NK-92 treated with Interleukin-12 subunit alpha and Interleukin-12 subunit beta, amount 100 ng/mL, for 24 hours (cell line): ENCODE data around the gene SLC25A26.

Experiments used
- DNase-seq: peaks from one replicate; lab custom pipeline; 2025; lab: John Stamatoyannopoulos, UW

SLC25A26 gene

DNA sequence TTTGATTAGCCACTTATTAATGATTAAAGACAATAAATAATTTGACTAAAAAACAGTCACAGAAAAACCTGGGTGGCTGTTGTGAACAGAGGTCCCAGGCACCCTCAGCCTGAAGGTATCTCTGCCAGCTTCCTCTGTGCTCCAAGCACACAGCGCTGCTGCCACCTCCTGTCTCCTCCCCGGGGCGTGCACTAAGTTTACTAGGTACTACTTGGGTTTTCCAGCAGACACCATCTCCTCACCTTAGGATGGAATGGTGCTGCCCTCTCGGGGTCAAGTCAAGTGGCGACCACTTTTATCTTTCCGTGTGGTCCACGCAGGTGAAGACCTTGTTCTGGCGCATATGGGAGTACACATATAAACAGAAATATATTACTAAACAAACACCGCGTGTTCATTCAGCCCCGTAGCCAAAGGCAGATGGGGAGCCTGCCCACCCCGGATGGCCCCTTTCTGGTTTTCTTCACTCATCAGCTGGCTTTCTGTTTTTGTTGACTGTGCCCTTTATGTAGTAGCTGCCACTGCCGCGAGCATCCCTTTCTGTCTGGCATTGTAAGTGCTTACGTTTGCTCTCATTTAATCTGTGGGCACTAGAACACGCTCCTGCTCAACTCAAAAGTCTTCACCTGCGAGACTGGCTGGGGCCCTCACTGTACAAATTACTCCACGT, 152.0 kb downstream of the SLC25A26 start:
- DNase-seq: no peak

DNA sequence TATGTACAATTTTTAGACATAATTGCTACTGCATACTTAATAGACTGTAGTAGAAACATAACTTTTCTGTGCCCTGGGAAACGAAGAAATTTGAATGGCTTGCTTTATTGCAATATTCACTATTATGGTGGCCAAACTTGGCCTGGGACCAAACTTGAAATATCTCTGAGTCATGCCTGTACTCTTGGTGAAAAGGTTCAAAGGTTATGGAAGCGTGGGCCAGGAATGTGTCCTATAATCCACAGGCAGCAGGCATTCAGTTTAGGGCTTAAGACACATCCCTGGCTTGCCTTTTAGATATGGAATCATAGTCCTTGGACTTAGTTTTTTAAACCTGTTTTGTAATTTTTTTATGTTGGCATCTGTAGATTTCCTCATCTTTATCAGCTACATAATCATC, 155.8 kb downstream of the SLC25A26 start:
- DNase-seq: no peak

DNA sequence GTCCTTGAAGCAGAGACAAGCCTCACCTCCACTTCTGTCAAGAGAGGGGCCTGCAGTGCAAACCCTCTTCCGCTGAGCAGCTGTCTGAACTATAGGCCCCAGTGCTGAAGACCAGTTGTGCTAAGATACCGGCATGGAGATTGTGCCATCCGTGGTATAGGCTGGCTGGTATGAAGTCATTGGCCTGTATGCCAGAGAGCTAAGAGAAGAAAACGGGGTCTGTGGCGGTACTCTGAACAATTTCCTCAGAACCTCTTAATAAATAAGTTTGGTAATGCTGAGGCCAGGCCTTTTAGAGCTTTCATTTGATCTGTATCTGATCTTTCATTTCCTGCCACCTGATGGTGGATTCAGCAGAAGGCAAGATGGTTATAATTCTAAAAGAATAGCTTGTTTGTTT, 157.0 kb downstream of the SLC25A26 start:
- no peak for DNase-seq

DNA sequence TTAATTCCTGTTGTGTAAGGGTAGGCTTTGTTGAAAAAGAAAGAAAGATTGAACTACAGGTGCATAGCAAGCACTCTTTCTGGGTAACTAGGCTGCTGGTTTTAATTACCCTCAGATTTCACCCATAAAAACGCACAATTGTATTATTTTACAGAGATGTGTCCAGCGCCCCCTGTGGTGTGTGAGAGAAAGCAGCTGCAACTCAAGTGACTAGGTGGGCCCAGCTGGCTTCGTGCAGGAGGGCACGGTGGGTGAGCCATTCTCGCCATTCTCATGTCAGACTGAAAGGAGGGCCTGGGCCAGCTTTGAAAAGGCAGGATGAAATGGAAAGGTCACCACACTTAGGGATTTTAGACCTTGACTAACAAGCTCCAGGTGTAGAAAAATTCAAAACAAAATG, 157.5 kb downstream of the SLC25A26 start:
- DNase-seq: no peak

DNA sequence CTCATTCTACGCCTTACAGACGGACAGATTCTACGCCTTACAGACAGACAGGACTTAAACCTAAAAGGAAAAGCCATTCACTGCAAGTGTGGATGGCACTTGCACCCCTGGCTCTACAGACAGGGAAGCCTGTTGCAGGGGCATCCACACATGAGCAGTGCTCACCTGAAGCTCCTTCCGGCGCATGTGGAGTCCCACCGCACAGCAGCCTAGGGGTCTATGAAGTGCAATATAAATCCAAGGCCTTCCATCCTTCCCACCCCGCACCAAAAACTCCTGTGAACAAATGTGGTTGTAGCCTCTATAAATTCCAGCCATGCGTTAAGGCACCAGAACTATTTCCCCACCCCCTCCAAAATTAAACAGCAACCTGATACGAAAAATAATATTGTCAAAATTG, 158.8 kb downstream of the SLC25A26 start:
- DNase-seq: no peak

DNA sequence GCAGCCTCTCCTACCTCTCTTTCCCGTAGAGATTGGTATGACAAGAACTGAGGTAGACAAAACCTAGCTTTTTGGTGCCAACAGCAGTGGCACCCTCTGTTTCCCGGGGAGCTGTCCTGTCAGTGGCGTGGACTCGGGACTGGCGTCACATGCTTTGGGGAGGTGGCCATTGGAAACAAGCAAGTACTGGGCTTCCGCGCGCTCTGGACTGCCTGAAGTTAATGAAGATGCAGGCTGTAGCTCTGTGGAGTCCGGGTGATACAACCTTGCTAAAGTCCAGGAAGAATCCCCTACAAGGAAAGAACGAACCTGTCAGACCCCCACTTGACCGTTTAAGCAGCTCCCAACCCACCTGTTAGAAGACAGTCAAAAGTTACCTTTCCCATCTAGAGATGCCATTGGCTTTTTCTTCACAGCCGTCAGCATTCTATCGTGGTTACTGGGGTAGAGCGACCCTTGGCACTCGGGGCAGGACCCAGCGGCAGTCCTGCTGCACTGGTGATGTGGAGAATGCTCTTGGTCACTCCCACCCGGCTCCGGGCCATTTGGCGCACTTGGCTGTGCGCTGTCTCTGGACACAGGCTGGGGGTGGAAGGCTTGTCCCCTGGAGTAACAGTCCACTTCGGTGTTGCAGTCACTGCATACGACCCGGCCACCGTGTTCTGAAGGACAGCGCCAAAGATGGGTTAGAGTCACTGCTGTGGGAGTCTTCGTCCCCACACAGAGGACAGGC, 159.6 kb downstream of the SLC25A26 start:
- no peak for DNase-seq

DNA sequence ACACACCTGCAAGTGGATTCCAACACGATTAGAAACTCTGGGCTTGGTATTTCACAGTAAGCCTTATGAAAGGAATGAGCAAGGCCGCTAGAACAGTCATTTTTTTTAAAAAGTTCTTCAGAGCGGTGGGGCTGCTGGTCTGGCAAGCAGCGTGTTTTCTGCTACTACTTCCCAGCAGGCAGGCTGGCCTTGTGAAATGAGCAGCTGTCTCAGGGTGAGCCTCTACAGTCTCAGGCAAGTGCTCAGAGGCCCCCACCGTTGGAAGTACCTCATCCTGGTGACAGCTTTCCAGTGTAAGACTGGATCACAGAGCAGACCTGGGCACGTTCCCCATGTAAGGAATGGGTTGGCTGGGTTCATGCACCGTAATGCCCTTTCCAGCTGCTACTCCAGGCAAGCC, 160.8 kb downstream of the SLC25A26 start:
- DNase-seq: no peak

DNA sequence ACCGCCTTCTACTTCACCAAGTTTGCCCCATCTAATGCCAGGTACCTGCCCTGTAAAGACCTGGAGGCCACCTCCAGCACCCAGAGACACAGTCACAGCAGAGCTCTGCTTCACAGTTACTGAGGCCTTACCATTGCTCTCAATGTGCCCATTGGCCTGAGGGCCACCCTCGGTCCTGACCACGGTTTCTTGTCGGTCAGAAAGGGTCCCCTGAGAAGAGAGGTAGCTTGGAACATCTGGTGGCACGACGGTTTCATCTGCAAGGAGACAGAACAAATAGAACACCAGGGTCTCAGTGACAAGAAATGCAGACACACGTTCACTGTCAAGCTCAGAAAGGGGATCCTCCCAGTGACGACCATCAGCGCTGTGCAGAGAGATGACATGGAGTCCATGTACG, 161.3 kb downstream of the SLC25A26 start:
- no peak for DNase-seq

DNA sequence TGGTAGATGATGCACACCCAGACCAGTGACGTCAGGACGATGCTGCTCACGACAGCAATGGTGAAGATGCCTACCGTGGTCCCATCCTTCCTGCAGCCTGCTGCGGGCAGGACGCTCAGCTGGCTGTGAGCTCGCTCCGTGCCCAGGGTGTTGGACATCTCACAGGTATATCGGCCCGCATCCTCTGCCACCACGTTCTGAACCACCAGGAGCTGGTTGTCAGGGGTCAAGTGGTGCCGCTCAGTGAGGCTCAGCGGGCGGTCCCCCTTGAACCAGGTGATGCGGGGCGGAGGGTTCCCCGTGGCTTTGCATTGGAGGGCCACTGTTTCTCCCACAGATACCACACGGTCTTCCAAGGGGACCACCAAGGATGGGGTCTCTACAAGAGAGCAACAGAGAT, 162.2 kb downstream of the SLC25A26 start:
- DNase-seq: no peak

DNA sequence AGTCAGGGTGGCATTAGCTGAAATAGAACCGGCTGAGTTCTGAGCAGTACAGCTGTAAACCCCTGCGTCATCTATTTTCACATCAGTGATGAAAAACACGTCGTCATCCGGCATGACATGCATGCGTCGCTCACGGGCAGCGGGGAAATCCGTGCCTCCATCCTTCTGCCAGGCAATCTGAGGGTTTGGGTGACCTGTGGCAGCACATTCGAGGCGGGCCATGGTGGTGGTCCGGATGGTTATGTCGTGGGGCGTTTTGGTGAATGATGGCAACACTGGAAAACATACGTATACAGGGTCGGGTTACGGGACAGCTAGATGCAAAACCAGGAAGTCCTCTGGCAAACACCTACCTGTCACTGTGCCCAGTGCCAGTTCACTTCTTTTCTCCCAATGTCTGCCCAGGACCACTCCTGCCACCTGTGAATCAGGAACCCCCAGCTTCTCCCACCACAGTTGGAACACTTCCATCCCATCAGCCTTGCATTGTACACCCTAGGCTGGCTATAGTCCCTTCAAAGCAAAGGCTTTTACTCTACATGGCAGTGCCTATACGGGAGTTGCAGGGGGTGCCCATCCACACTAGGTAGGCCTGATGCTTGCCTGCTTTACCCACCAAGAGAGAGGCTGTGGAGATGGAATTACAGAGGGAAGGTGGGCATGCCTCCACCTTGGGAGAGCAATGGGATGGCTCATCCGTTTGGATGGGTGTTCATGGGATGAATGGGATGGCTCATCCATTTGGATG, 163.4 kb downstream of the SLC25A26 start:
- DNase-seq: no peak

DNA sequence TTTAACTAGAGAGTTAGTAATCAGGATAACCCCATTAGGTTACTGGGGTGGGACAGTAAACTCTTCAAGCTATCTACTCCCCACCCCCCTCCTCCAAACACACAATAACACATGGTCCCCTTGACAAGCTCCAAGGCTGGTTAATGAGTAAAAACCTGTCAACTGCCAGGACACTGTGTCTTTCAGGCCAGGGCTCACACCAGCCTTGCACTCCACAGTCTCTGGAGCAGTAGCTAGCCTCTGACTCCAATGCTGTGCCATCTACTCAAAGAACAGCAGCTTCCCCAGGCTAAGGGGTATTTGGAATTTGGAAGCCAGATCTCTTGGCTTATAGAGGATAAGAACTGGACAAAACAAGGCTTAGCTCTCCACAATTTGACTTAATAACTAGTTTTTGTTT, 164.3 kb downstream of the SLC25A26 start:
- no peak for DNase-seq

DNA sequence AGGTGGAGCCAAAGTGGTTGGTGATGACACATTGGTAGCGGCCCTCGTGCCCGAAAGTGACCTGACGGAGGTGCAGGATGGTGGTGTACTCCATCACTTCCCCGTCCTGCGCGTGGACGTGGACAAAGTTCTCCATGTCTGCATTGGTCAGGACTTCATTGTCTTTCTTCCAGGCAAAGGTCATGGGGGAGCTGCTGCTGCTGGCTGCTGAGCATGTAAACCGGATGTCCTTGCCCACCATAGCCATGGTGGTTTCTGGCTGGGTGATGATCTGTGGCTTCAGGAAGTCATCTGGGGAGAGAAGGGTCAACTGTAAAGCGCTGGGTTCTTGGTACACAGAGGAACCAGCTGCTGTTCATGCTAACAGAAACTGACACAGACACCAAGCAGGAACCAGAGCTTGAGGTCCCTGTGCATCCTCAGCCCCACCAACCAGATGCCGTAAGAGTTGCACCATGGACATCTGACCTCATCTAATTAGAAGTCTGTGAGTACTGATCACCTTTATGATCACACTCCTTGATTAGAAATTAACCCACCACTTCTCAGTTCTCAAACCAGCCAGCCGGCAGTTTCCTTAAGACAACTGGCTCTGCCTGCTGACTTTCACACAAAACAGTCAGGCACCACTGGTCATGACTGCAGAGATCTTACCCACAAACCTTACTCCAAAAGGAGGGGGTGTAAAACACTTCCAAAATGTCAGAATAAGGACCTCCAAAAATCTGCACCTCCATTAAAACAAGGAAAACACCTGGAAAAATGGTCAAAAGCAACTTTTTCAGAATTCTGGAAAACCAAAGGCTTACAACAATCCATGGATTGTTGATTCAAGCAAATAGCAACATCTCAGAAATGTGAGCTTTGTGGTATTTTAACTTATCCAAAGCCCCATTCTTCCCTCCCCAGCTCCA, 165.5 kb downstream of the SLC25A26 start:
- no peak for DNase-seq

DNA sequence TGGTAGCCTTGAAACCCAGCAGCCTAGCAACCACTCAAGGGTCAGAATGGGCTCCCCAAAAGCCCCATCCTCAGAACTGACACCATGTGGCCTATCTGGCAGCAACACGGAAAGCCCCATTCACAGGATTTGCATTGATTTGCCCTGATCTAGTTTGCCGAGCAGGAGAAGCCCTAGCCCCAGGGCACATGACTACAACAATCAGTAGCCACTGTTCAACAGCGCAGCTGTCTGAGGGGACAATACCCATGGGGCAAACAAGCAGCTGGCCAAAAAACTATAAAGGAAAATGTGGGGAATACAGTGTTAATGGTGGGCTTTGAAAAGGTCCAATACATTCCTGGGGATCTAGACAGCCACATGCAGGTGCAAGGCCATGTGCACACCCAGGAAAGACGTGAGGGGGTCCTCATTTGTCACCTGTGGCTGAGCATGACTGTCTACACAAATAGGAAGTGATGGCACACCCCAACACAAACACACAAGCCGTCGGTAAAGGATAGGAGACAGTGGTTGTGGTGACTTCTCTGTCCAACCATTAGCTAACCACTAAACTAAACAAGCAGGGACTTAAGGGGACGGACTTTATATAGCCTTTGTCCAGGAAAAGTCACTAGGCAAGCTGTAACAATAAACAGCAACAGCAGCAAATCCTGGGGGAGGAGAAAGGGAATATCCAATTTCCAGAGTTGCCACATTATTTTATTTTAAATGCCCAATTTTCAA, 166.3 kb downstream of the SLC25A26 start:
- DNase-seq: no peak

DNA sequence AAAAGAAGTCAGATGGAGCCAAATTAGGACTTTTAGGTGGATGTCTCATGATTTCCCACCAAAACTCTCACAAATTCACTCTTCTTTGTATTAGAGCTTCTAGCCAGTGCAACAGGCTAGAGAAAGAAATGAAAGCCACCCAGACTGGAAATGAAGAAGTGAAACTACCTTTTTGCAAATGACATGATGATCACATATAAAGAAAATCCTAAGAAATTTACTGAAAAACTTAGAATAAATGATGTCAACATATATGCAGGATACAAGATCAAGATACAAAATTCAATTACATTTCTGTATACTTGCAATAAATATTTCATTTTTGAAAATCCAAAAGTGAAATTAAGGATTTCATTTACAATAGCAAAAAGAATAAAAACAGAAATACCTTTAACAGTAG, 169.2 kb downstream of the SLC25A26 start:
- DNase-seq: no peak

DNA sequence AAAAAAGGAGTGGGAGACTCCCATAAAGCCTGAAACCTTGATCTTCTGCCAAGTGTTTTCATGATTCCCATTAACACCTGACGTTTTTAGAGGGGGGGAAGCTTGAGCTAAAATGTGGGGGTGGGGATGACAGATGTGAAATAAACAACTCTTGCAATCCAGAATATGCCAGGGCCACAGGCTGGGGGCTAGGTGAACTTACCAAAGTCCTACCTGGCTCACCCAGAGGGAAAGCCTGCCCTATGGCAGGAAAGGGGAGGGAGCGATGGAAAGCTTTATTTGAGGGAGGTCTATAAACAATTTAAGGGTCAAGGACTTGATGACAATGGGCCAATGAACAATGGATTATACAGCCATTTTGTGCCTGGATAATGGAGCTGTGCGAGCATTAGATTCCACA, 171.7 kb downstream of the SLC25A26 start:
- no peak for DNase-seq

DNA sequence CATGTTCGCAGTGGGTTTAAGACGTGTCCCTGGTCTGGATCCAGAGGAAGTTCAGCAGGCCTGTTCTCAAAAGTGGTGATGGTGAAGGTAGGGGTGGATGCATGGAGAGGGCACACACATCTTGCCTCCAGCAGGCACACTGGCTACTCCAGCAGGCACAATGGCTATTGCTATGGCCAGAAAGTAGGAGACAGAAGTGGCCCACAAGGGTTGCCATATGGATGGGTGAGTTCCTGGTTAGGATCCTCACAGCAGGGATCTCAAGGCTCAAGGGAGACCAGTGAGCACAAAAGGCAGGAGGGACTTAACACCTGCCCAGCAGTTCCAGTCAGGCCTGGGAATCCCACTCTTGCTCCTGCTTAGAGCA, 172.1 kb downstream of the SLC25A26 start:
- DNase-seq: no peak

DNA sequence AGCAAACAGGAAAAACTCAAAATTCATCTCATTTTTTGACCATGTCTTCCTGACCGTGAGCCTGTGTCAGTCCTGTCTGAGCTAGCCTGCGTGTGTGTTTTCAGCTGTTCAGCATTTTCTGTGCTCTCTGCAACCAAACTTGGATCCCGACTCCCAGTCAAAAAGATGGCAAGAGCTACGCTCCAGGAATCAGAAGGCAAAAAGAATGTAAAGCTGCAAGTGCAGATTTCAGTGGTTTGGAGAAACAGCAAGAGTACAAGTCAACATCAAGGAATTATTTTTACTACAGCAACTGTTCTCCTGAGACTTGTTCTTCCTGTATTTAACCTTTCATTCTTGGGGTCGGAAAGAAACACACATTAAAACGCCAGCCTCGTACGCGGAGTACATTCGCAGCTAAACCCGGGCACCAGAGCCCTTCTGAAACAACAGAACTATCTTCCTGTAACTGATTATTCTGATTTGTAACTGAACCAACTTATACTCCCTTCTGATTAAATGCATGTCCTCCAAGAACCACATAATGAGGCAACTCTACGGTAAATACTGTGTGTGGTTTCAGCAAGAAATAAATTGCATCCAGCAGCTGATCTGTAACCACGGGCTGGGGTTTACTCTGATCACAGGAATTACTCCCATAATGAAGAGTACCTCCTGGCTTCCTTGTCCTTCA, 172.7 kb downstream of the SLC25A26 start:
- no peak for DNase-seq

DNA sequence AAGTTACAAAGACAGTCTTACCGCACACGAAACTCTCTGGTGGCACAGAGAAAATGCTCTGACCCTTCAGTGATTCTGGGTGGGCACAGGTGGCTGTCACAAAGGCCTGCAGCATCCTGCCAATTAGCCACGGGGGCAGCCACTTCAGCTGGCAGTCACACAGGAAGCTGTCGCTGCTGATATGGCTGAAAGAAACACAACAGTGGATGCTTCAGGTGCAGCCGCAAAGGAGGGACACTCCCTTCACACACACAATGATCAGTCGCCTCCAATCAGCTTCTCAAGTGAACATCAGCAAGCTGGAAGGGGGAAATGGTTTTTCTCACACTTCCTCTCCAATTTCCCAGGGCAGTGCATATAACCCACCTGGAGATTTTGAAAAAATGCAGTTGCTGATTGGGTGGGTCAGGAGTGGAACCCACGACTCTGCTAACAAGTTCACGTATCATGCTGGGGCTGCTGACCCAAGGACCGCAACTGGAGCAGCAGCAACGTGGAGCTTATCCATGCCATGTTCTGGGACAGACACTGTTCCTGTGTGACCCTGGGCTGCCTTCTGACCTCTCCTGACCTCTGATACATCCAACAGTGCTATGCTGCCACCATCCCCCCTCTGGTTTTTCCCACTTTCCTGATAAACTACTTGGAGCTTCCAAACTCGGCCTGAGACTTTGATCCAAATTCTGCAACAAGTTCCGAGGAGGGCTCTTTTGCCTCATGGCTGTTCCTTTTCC, 173.4 kb downstream of the SLC25A26 start:
- no peak for DNase-seq

DNA sequence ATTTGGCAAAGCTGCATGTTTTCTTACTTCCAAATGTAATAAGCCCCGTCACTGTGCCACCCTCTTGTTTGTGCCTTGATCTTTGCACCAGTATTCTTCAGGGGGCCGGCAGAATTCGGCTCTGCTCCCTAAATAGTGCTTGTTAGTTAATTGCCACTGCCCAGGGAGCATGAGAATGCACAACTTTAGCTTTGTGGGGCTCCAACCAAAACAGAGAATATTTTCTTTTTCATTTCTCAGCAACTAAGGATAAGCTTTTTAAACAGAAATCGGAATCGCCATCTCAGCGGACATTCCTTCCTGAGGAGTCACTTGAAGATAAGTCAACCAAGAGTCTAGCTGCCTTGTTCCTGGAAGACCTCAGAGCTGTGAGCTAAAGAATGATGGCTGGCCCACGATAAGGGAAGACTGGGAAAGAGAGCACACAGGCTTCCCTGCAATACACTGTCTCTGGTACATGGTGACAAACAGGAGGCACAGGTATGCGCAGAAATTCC, 174.0 kb downstream of the SLC25A26 start:
- no peak for DNase-seq

DNA sequence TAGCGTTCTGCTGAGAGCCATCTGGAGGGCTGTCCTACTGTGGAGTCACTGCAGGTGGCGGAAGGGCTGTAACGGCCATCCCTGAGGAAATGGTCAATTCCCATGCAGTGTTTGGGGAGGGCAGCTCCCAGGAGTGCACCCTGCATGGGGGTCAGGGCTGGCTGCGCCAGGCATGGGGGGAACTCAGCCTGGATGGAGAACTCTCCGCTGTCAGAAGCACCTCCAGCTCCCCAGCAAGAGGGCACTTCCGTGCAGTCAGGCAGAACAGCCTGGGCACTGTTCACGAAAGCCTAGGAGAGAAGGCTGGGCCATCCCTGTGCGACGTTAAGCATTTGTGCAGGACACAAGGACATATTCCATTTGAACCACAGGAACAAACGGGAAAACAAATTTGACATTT, 174.8 kb downstream of the SLC25A26 start:
- no peak for DNase-seq
